ENCODE data around the gene PNPLA5. TPM values are rescaled to one million over a fixed set of nuclear protein-coding genes. Genes with fewer than 3 reads are reported as not detected.

PNPLA5 gene
- total and polyA plus RNA-seq, 8 donors, result not detected

GRCh38 chr22:43928468-43928867, 36.7 kb upstream of the PNPLA5 start:
- intact Hi-C loops (cut with DNase I), result no loop called here
- Histone ChIP-seq H3K27ac (no peak overlapping the region), H3K4me1 (no peaks in the 10 kb centered on the region), H3K27me3 (no peaks in the 10 kb centered on the region), H3K36me3 (no peaks in the 10 kb centered on the region), H3K4me3 (no peak overlapping the region), H3K9me3 (no peaks in the 10 kb centered on the region)
- DNase-seq (no peak), FAIRE-seq (no peak), ATAC-seq (peak in 1 of 4 donors; percentile 12)
- no peak for TF ChIP-seq CTCF (IDR thresholded peaks at IDR 0.05)
- 57 to 78% methylated on average over 5 of the region's 5 CpGs for WGBS, 2 donors

GRCh38 chr22:43926349-43926710, 34.5 kb upstream of the PNPLA5 start:
- DNase-seq (no peak), ATAC-seq (no peak), FAIRE-seq (no peak)
- no peak overlapping the region for H3K27ac ChIP-seq
- H3K9me3 ChIP-seq, result no peaks in the 10 kb centered on the region
- no peaks in the 10 kb centered on the region for H3K36me3 ChIP-seq
- H3K27me3 ChIP-seq, result no peaks in the 10 kb centered on the region
- no peaks in the 10 kb centered on the region for H3K4me1 ChIP-seq
- WGBS, 2 donors, result 76 to 88% methylated on average over 1 of the region's 1 CpG
- H3K4me3 ChIP-seq, result no peak overlapping the region
- intact Hi-C loops (cut with DNase I), result no loop called here
- no peak for TF ChIP-seq CTCF (IDR thresholded peaks at IDR 0.05)

- 65 to 68% methylated on average over 6 of the region's 6 CpGs for WGBS, 2 donors
- intact Hi-C loops (cut with DNase I), result no loop called here
- Histone ChIP-seq H3K27me3 (no peaks in the 10 kb centered on the region), H3K27ac (no peak overlapping the region), H3K4me1 (no peaks in the 10 kb centered on the region), H3K9me3 (no peaks in the 10 kb centered on the region), H3K4me3 (no peak overlapping the region), H3K36me3 (no peaks in the 10 kb centered on the region)
- peak in 1 of 4 donors; percentile 13 for ATAC-seq
- TF ChIP-seq CTCF (IDR thresholded peaks at IDR 0.05), result no peak
- no peak for DNase-seq
- FAIRE-seq, result no peak
Measured at GRCh38 chr22:43925433-43926348, 33.9 kb upstream of the PNPLA5 start.

- no peak overlapping the region for H3K4me3 ChIP-seq
- intact Hi-C loops (cut with DNase I), result no loop called here
- ATAC-seq, result no peak
- FAIRE-seq, result no peak
- H3K9me3 ChIP-seq, result no peaks in the 10 kb centered on the region
- TF ChIP-seq CTCF (IDR thresholded peaks at IDR 0.05), result no peak
- no peaks in the 10 kb centered on the region for H3K27me3 ChIP-seq
- DNase-seq, result no peak
- H3K27ac ChIP-seq, result no peak overlapping the region
- H3K36me3 ChIP-seq, result no peaks in the 10 kb centered on the region
- no peaks in the 10 kb centered on the region for H3K4me1 ChIP-seq
- 63 to 64% methylated on average over 7 of the region's 7 CpGs for WGBS, 2 donors
Measured at GRCh38 chr22:43924877-43925276, 33.1 kb upstream of the PNPLA5 start.

Data from pancreas (tissue), 10 donors.